GM08714 (cell line): ENCODE results near the gene ATP6V1C2.

Experiments used
- H3K4me3 ChIP-seq: fragments of 200-500 bp; sonication (Bioruptor generic); 2 replicates; pipeline ENCODE4 v1.5.1; 2014; ENCODE audit warnings: mild to moderate bottlenecking, low read length, inconsistent platforms
- ZNF274 ChIP-seq: IDR thresholded peaks from 2 replicates; pipeline ENCODE4 v1.6.1; 2012; ENCODE audit warnings: mild to moderate bottlenecking, low read depth, low read length

ATP6V1C2 gene

GRCh38 chr2:10753876-10754275, 32.4 kb downstream of the ATP6V1C2 start:
- TF ChIP-seq ZNF274, result no peak
- no peak overlapping the region for H3K4me3 ChIP-seq

GRCh38 chr2:10755621-10756020, 34.2 kb downstream of the ATP6V1C2 start:
- no peak for TF ChIP-seq ZNF274
- no peak overlapping the region for H3K4me3 ChIP-seq

- no peak for TF ChIP-seq ZNF274
- no peak overlapping the region for H3K4me3 ChIP-seq
Observed at GRCh38 chr2:10757814-10758286, 36.4 kb downstream of the ATP6V1C2 start.

- no peak overlapping the region for H3K4me3 ChIP-seq
- TF ChIP-seq ZNF274, result no peak
Observed at GRCh38 chr2:10759151-10759714, 37.8 kb downstream of the ATP6V1C2 start.

- H3K4me3 ChIP-seq, result no peak overlapping the region
- TF ChIP-seq ZNF274, result no peak
Observed at GRCh38 chr2:10760794-10761504, 39.5 kb downstream of the ATP6V1C2 start.

GRCh38 chr2:10761591-10761990, 40.2 kb downstream of the ATP6V1C2 start:
- no peak for TF ChIP-seq ZNF274
- H3K4me3 ChIP-seq, result no peak overlapping the region

GRCh38 chr2:10762651-10763460, 41.4 kb downstream of the ATP6V1C2 start:
- H3K4me3 ChIP-seq, result no peak overlapping the region
- no peak for TF ChIP-seq ZNF274

DNA sequence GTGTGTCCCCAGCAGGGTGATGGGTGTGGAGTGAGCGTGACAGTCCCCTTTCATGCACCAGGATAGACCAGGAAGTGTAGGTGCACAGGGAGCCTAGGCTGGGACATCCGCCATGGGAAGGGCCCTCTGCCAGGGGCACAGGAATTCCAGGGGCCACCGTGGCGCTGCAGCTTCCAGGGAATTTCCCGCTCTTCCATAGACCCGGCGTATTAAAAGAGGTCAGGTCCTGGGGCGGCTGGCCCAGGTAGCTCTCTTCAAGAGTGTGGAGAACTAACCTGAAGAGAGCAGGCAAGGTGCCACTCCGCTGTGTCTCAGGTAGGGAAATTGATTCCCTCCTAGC, 42.0 kb downstream of the ATP6V1C2 start:
- TF ChIP-seq ZNF274, result no peak
- H3K4me3 ChIP-seq, result no peak overlapping the region

- no peak for TF ChIP-seq ZNF274
- H3K4me3 ChIP-seq, result no peak overlapping the region
Observed at GRCh38 chr2:10764096-10764785, 42.8 kb downstream of the ATP6V1C2 start.

- TF ChIP-seq ZNF274, result no peak
- H3K4me3 ChIP-seq, result no peak overlapping the region
Observed at GRCh38 chr2:10764896-10765295, 43.5 kb downstream of the ATP6V1C2 start.

GRCh38 chr2:10765461-10765860, 44.0 kb downstream of the ATP6V1C2 start:
- no peak overlapping the region for H3K4me3 ChIP-seq
- TF ChIP-seq ZNF274, result no peak

DNA sequence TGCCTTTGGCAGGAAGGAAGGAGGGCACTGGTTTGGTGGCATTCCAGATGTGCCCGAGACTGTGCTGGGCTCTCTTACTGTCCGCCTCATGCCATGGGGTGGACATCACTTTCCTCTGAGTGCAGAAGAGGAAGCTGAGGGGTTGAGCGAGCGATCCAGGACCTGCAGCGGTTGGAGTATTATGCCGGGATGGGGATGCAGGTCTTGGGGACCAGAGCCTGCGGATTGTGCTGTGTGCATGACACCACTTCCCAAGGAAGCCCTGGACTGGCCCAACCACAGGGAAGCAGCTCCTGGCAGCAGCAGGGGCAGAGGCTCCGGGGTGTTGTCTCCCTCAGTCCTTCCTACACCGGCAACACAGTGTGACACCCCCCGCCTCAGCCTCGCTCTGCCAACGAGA, 44.5 kb downstream of the ATP6V1C2 start:
- no peak overlapping the region for H3K4me3 ChIP-seq
- TF ChIP-seq ZNF274, result no peak

DNA sequence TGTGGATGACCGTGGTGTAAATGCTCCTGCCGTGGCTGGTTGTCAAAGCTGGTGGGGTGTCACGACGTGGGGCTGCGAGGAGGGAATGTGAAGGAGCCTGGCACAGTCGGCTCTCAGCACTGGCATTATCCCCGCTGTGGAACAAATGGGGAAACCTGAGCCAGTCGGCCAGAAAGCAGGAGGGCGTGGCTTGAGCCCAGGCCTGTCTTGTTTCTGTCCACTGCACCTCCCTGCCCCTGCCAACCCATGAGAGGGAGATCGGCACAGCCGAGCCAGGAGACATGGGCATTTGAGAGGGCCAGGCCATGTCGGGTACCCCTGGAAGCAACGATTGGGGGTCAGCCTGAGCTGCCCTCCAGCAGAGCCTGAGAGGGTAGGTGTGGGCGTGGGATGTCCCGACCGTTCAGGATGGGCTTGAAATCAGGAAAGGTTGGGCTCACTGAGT, 46.7 kb downstream of the ATP6V1C2 start:
- no peak for TF ChIP-seq ZNF274
- H3K4me3 ChIP-seq, result no peak overlapping the region

DNA sequence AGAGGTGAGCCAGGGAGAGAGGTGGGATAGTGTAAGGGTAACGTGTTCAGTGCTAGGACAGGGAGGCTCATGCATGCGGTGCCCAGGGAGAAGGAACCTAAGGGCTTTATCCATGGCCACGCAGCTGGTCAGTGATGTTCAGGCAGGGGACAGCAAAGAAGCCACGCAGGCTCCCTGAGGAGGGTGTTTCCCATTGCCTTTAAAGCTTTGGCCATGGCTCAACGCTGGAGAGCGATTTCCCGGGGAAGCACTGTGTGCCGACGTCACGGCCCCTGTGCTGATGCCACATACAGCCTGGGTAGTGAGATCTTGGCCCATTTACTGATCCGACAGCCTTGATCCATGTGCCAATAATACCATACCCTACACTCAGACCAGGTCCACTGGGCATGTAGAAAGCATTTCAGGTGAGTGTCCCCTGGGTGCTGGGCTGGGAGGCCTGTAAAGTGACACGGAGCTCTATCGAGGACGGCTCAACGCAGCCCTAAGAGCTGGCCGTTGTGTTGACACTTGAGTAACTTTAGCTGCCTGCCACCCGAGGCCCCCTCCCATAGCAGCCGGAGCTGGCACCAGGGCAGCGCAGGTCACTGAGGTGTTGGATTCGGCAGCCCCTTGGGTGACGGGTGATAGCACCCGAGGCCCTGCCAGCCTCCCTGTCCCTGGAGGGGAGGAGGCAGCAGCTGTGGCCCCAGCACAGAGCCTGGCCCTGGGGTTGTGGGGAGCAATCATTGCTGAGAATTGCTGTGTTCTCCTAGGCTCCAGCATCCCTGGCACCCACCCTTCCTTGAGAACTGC, 49.7 kb downstream of the ATP6V1C2 start:
- no peak for TF ChIP-seq ZNF274
- H3K4me3 ChIP-seq, result no peak overlapping the region

DNA sequence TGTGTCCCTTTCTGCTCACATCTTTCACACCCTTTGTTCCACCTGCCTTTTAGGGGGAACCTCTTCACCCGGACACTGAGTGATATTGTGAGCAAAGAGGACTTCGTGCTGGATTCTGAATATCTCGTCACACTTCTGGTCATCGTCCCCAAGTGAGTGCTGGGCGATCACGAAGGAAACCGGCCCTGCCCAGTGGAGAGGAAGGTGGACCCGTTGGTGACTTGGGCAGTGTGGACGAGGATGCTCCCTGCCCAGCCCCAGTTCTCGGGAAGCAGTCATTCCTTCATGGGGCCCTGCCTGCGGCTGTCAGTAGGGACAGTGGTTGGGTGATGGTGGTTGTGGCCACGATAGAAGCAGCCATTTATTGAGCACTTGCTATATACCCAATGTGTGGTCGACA, 50.4 kb downstream of the ATP6V1C2 start:
- no peak overlapping the region for H3K4me3 ChIP-seq
- no peak for TF ChIP-seq ZNF274
